GM12878 (cell line): Measurements from ENCODE around the gene CNGA4. TPM values are rescaled to one million over a fixed set of nuclear protein-coding genes. Genes with fewer than 3 reads are reported as not detected.

ENCODE experiments used
- ATAC-seq: fragments of 200-7000 bp; cut with Tn5 transposase; 3 replicates; pipeline ENCODE4 v1.9.1; 2020; ENCODE audit warnings: mild to moderate bottlenecking, moderate library complexity
- BruUV-seq: library from RNA; stranded (reverse); fragments of 400-500 nt; replicated peaks from 2 replicates; lab custom pipeline; 2021; lab: Mats Ljungman, UMichigan
- CTCF ChIA-PET: fragments of 300-600 bp; sonication (Branson Sonifier 250); formaldehyde crosslinking; extraction: SDS; loops from one replicate; lab custom pipeline; 2021; ENCODE audit warnings: inconsistent platforms; lab: Yijun Ruan, JAX
- POLR2A ChIA-PET: fragments of 350-600 bp; formaldehyde crosslinking; extraction: SDS; loops from one replicate; lab custom pipeline; 2021; ENCODE audit warnings: inconsistent platforms; lab: Charles Lee
- RAD21 ChIA-PET: fragments of 300-600 bp; sonication (Branson Sonifier 250); formaldehyde crosslinking; loops from one replicate; lab custom pipeline; 2023; ENCODE audit warnings: antibody characterized with exemption; ENCODE audit not compliant: unreplicated experiment; lab: Charles Lee
- SMC1A ChIA-PET: fragments of 300-600 bp; sonication (Branson Sonifier 250); formaldehyde crosslinking; loops from one replicate; lab custom pipeline; 2023; ENCODE audit not compliant: unreplicated experiment, uncharacterized antibody; lab: Charles Lee
- DNase-seq: peaks from one replicate; pipeline ENCODE4 v3.0.0-alpha.2; 2011; ENCODE audit warnings: low read depth, low spot score
- FAIRE-seq: peaks from 3 replicates; lab custom pipeline; 2011; peaks lifted over from hg19 to GRCh38; lab: Jason Lieb, UNC
- H2AFZ ChIP-seq: 2 replicates; pipeline ENCODE4 v1.6.0; 2011; ENCODE audit warnings: low read depth, low read length, control low read depth; ENCODE audit not compliant: control insufficient read depth
- H3K27ac ChIP-seq: 2 replicates; pipeline ENCODE4 v1.5.1; 2011; ENCODE audit warnings: control low read depth; ENCODE audit not compliant: control insufficient read depth, insufficient read depth
- H3K27me3 ChIP-seq, 2 experiments: replicated peaks in 1 of 2; 2 replicates each; pipeline versions ENCODE4 v1.6.0 to v1.6.1; 2011; ENCODE audit warnings: low read length in 1 of 2; ENCODE audit not compliant: control insufficient read depth in 2 of 2, insufficient read depth in 2 of 2
- H3K36me3 ChIP-seq, 2 experiments: 2 replicates each; pipeline ENCODE4 v1.5.1; 2011; ENCODE audit warnings: low read length in 1 of 2; ENCODE audit not compliant: control insufficient read depth in 2 of 2, insufficient read depth in 2 of 2
- H3K4me1 ChIP-seq: 2 replicates; pipeline ENCODE4 v1.6.1; 2011; ENCODE audit warnings: mild to moderate bottlenecking, low read length, moderate library complexity, mixed read lengths; ENCODE audit not compliant: control insufficient read depth, insufficient read depth
- H3K4me2 ChIP-seq: 2 replicates; pipeline ENCODE4 v1.6.0; 2011; ENCODE audit warnings: control low read depth; ENCODE audit not compliant: control insufficient read depth, insufficient read depth
- H3K4me3 ChIP-seq: fragments of 200-600 bp; sonication (generic); 2 replicates; pipeline ENCODE4 v1.5.1; 2016
- H3K79me2 ChIP-seq: 2 replicates; pipeline ENCODE4 v1.6.0; 2011; ENCODE audit warnings: low read length; ENCODE audit not compliant: control insufficient read depth, insufficient read depth
- H3K9ac ChIP-seq: 2 replicates; pipeline ENCODE4 v1.8.0; 2011; ENCODE audit warnings: low read length, control low read depth, mixed read lengths; ENCODE audit not compliant: control insufficient read depth, insufficient read depth
- H3K9me3 ChIP-seq: replicated peaks from 3 replicates; pipeline ENCODE4 v1.5.1; 2011; ENCODE audit warnings: mild to moderate bottlenecking, low read length; ENCODE audit not compliant: control insufficient read depth, insufficient read depth
- H4K20me1 ChIP-seq: 2 replicates; pipeline ENCODE4 v1.6.0; 2011; ENCODE audit not compliant: control insufficient read depth, insufficient read depth
- CHD2 ChIP-seq: IDR thresholded peaks from 2 replicates; pipeline ENCODE4 v1.6.1; 2011; ENCODE audit warnings: low read depth, low read length, improper control_type of control experiment, borderline replicate concordance
- EED ChIP-seq: sonication (generic); IDR thresholded peaks from 2 replicates; pipeline ENCODE4 v1.6.1; 2016; ENCODE audit warnings: antibody characterized with exemption, low read depth
- ESRRA ChIP-seq: IDR thresholded peaks from 2 replicates; pipeline ENCODE4 v1.6.1; 2012; ENCODE audit warnings: mild to moderate bottlenecking, low read length, improper control_type of control experiment
- GABPA ChIP-seq: IDR thresholded peaks from 2 replicates; pipeline ENCODE4 v1.6.1; 2014; ENCODE audit warnings: antibody characterized with exemption, low read depth, mild to moderate bottlenecking, inconsistent platforms
- HDAC2 ChIP-seq: fragments of 200-600 bp; sonication (generic); IDR thresholded peaks from 2 replicates; pipeline ENCODE4 v1.6.1; 2017
- MLLT1 ChIP-seq: fragments of 450-650 bp; IDR thresholded peaks from 2 replicates; pipeline ENCODE4 v1.6.1; 2016; ENCODE audit warnings: mild to moderate bottlenecking
- MYC ChIP-seq: IDR thresholded peaks from 2 replicates; pipeline ENCODE4 v1.6.1; 2011; ENCODE audit warnings: mild to moderate bottlenecking, low read length, moderate library complexity, inconsistent platforms; ENCODE audit not compliant: insufficient read depth, insufficient replicate concordance, insufficient read length, severe bottlenecking
- NFIC ChIP-seq: IDR thresholded peaks from 2 replicates; pipeline ENCODE4 v1.6.1; 2012; ENCODE audit warnings: low read depth, mild to moderate bottlenecking, inconsistent platforms, low read length, moderate library complexity
- RFX5 ChIP-seq: IDR thresholded peaks from 2 replicates; pipeline ENCODE4 v1.6.1; 2011; ENCODE audit warnings: low read depth, low read length, improper control_type of control experiment
- WGBS: methylation state at CpG from one replicate; pipeline ENCODE4 v1.1.6; 2016; ENCODE audit warnings: low lambda C conversion rate; ENCODE audit not compliant: insufficient replicate concordance, insufficient coverage; ENCODE audit errors: missing lambda C conversion rate; 5-methylcytosine and 5-hydroxymethylcytosine counted together
- in situ Hi-C: fragments of 300-500 bp; cut with MboI; formaldehyde crosslinking; loops from 9 replicates; pipeline ENCODE4 v1.14.3; 2018; ENCODE audit warnings: mixed read lengths
- intact Hi-C: fragments of 100-400 bp; cut with micrococcal nuclease; formaldehyde crosslinking; loops from one replicate; pipeline ENCODE4 v1.14.2; 2022; ENCODE audit not compliant: unreplicated experiment
- polyA plus RNA-seq, 11 experiments: library from polyadenylated mRNA; depleted of rRNA in 4 of 11; unstranded in 6 of 11; stranded (reverse) in 5 of 11; fragments of >200 nt; fragmentation: Nextera tagmentation in 4 of 11; fragmentation: Illumina TruSeq in 1 of 11; extraction: Ambion mirVana in 4 of 11; extraction: Trizol in 1 of 11; gene quantifications; 1 replicate in 1 of 11; 2 replicates in 10 of 11; pipeline versions ENCODE4 v1.2.1 to v1.2.3, GENCODE V29; 2011 to 2016; ENCODE audit warnings: inconsistent platforms in 2 of 11, missing spikeins in 2 of 11, low read depth in 1 of 11
- total RNA-seq, 4 experiments: library from RNA; depleted of rRNA in 3 of 4; stranded (reverse); fragments of >200 nt in 3 of 4; fragmentation: Illumina TruSeq in 1 of 4; extraction: Trizol in 1 of 4; gene quantifications; 2 replicates each; pipeline versions ENCODE4 v1.2.1 to v1.2.3, GENCODE V29; 2013 to 2021

Gene CNGA4
- total and polyA plus RNA-seq, 10 of the 15 experiments (the other 5 are each of a cell fraction or from before 2014, with no cell fraction given) = 0.05 to 0.26 (median 0.07) TPM; not detected in 5

GRCh38 chr11:6201481-6201880, 37.4 kb upstream of the CNGA4 start:
- ATAC-seq (peak; percentile 27), FAIRE-seq (no peak), DNase-seq (no peak)
- Histone ChIP-seq H3K27ac (no peak overlapping the region), H4K20me1 (no peaks in the 10 kb centered on the region), H2AFZ (no peak overlapping the region), H3K79me2 (no peaks in the 10 kb centered on the region), H3K36me3 (no peaks in the 10 kb centered on the region), H3K4me3 (no peak overlapping the region), H3K9me3 (no peaks in the 10 kb centered on the region), H3K9ac (no peak overlapping the region), H3K27me3 (no peaks in the 10 kb centered on the region), H3K4me1 (peaks cover 9% of the 10 kb centered on the region), H3K4me2 (no peak overlapping the region)
- 75% methylated on average over 2 of the region's 2 CpGs for WGBS
- TF ChIP-seq MYC (no peak), EED (no peak), RFX5 (no peak), CHD2 (no peak), ESRRA (no peak), HDAC2 (no peak), GABPA (no peak), NFIC (no peak), MLLT1 (no peak)
- SMC1A ChIA-PET = interaction anchor here (0.6 to 1.1 kb wide), 3 partner anchors 15 to 161 kb away, joined by 3 read pairs; no protein-coding TSS in a partner anchor
- CTCF ChIA-PET = no interaction called here
- RAD21 ChIA-PET = interaction anchor here (0.8 to 1.1 kb wide), 2 partner anchors 27 to 28 kb away, joined by 3 to 4 read pairs; no protein-coding TSS in a partner anchor
- POLR2A ChIA-PET = interaction anchor here (0.5 kb wide), 1 partner anchor 30 kb away, joined by 3 read pairs; no protein-coding TSS in a partner anchor
- intact Hi-C loops = no loop called here
- no TSS peak for BruUV-seq
- in situ Hi-C loops = no loop called here
